ENCODE data around the gene PDIK1L.
"Not testable (repeated sequence)": the region's sequence is repeated elsewhere in the genome, so short reads cannot be mapped to it uniquely, and the experiment has no call there.

PDIK1L gene

GRCh38 chr1:26079960-26080814, 31.4 kb upstream of the PDIK1L start:
- Histone ChIP-seq H3K27me3 (ENCODE audit: low read depth) (peaks cover 2% of the 10 kb centered on the region; the same call in 1 of the 2 replicates), H3K9me3 (no peaks in the 10 kb centered on the region), H3K4me3 (no peak overlapping the region), H3K36me3 (replicated peaks) (no peaks in the 10 kb centered on the region), H3K4me1 (no peaks in the 10 kb centered on the region)
- in situ Hi-C loops (cut with MboI; ENCODE audit: low sequenced_read_pairs): no loop called here
- DNase-seq (ENCODE audit: low spot score in 2 of 2): no peak

GRCh38 chr1:26081267-26082019, 30.2 kb upstream of the PDIK1L start:
- no peaks in the 10 kb centered on the region for H3K36me3 ChIP-seq (replicated peaks)
- H3K27me3 ChIP-seq (ENCODE audit: low read depth): peaks cover 2% of the 10 kb centered on the region; the same call in 1 of the 2 replicates
- H3K9me3 ChIP-seq: no peaks in the 10 kb centered on the region
- in situ Hi-C loops (cut with MboI; ENCODE audit: low sequenced_read_pairs): no loop called here
- H3K4me1 ChIP-seq: no peaks in the 10 kb centered on the region
- DNase-seq (ENCODE audit: low spot score in 2 of 2): no peak
- no peak overlapping the region for H3K4me3 ChIP-seq

DNA sequence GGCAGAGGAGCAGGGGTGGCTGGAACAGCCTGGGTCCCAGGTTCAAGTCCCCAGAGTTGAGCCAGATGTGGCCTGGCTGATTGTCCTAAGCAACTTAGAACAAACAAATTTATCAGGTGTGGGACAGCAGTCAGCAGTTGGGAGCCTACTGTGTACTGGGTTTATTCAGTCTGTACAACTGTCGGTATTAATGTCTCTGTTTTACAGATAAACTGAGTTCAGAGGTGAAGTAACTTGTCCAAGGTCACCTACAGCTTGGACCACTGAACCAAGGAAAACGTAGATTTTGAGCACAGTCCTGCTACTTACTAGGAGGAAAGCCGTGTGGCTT, 29.6 kb upstream of the PDIK1L start:
- no peak overlapping the region for H3K4me3 ChIP-seq
- DNase-seq (ENCODE audit: low spot score in 2 of 2): no peak
- no peaks in the 10 kb centered on the region for H3K4me1 ChIP-seq
- no peaks in the 10 kb centered on the region for H3K9me3 ChIP-seq
- no peaks in the 10 kb centered on the region for H3K36me3 ChIP-seq (replicated peaks)
- in situ Hi-C loops (cut with MboI; ENCODE audit: low sequenced_read_pairs): no loop called here
- H3K27me3 ChIP-seq (ENCODE audit: low read depth): peaks cover 2% of the 10 kb centered on the region; the same call in 1 of the 2 replicates

GRCh38 chr1:26083208-26083607, 28.4 kb upstream of the PDIK1L start:
- H3K27me3 ChIP-seq (ENCODE audit: low read depth): peaks cover 2% of the 10 kb centered on the region; the same call in 1 of the 2 replicates
- no peak for DNase-seq (ENCODE audit: low spot score in 2 of 2)
- in situ Hi-C loops (cut with MboI; ENCODE audit: low sequenced_read_pairs): no loop called here
- H3K36me3 ChIP-seq (replicated peaks): no peaks in the 10 kb centered on the region
- H3K9me3 ChIP-seq: no peaks in the 10 kb centered on the region
- no peaks in the 10 kb centered on the region for H3K4me1 ChIP-seq
- H3K4me3 ChIP-seq: no peak overlapping the region

DNA sequence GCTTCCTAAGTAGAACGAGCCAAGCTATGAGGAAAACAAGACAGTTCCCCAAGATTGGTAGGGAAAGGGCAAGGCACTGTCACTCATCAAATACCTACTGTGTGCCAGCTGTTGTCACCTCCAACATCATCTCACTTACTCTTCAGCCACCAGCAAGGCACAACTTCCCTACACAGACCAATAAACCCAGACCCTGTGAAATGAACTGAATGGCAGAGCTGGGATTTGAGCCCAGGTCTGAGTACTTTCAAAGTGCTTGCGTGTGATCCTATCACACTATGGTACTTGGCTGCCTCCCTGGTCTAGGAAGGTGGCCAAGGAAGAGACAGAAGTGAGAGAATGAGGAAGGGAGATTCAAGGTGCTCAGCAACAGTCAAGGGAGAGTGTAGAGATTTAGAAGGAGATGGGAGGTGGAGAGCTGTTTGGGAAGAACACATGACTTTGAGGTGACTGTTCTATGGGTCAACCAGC, 27.5 kb upstream of the PDIK1L start:
- H3K4me1 ChIP-seq: no peaks in the 10 kb centered on the region
- H3K9me3 ChIP-seq: no peaks in the 10 kb centered on the region
- in situ Hi-C loops (cut with MboI; ENCODE audit: low sequenced_read_pairs): no loop called here
- H3K4me3 ChIP-seq: no peak overlapping the region
- no peaks in the 10 kb centered on the region for H3K36me3 ChIP-seq (replicated peaks)
- DNase-seq (ENCODE audit: low spot score in 2 of 2): no peak
- peaks cover 2% of the 10 kb centered on the region; the same call in 1 of the 2 replicates for H3K27me3 ChIP-seq (ENCODE audit: low read depth)

- no peak for DNase-seq (ENCODE audit: low spot score in 2 of 2)
- no peak overlapping the region for H3K4me3 ChIP-seq
- H3K27me3 ChIP-seq (ENCODE audit: low read depth): peaks cover 2% of the 10 kb centered on the region; the same call in 1 of the 2 replicates
- no peaks in the 10 kb centered on the region for H3K9me3 ChIP-seq
- H3K4me1 ChIP-seq: no peaks in the 10 kb centered on the region
- in situ Hi-C loops (cut with MboI; ENCODE audit: low sequenced_read_pairs): no loop called here
- no peaks in the 10 kb centered on the region for H3K36me3 ChIP-seq (replicated peaks)
Measured at GRCh38 chr1:26084844-26085243, 26.8 kb upstream of the PDIK1L start.

DNA sequence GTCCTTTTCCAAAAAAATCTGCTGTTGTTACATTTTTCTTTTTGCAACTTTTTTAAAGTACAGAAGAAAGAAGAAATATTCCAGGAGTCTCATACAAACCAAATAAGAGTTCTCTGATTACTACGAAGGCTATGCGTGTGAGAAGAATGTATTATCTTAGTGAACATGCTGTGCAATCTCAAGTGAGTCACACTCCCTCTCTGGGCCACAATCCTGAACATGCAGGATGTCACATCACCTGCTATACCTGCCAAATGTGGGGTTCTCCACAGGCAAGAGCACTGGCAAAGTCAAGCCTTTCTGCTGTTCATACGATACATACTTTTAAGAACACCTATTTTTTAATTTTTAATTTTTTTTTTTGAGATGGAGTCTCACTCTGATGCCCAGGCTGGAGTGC, 22.5 kb upstream of the PDIK1L start:
- H3K36me3 ChIP-seq (replicated peaks): no peaks in the 10 kb centered on the region
- no peak overlapping the region for H3K4me3 ChIP-seq
- H3K4me1 ChIP-seq: peaks cover 3% of the 10 kb centered on the region; the same call in 1 of the 2 replicates
- no peaks in the 10 kb centered on the region; the same call in 1 of the 2 replicates for H3K9me3 ChIP-seq
- DNase-seq (ENCODE audit: low spot score in 2 of 2): no peak
- in situ Hi-C loops (cut with MboI; ENCODE audit: low sequenced_read_pairs): no loop called here
- H3K27me3 ChIP-seq (ENCODE audit: low read depth): peaks cover 5% of the 10 kb centered on the region

DNA sequence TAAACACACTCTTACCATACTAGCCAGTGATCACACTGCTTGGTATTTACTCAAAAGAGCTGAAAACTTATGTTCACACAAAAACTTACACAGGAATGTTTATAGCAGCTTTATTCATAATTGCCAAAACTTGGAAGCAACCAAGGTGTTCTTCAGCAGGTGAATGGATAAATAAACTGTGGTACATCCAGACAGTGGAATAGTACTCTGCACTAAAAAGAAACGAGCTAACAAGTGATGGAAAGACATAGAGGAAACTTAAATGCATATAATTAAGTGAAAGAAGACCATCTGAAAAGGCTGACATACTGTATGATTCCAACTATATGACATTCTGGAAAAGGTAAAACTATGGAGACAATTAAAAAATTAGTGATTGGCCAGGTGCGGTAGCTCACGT, 20.7 kb upstream of the PDIK1L start:
- H3K27me3 ChIP-seq (ENCODE audit: low read depth): peaks cover 5% of the 10 kb centered on the region
- H3K9me3 ChIP-seq: no peaks in the 10 kb centered on the region; the same call in 1 of the 2 replicates
- H3K4me3 ChIP-seq: no peak overlapping the region
- in situ Hi-C loops (cut with MboI; ENCODE audit: low sequenced_read_pairs): no loop called here
- H3K4me1 ChIP-seq: peaks cover 3% of the 10 kb centered on the region; the same call in 1 of the 2 replicates
- H3K36me3 ChIP-seq (replicated peaks): no peaks in the 10 kb centered on the region
- no peak for DNase-seq (ENCODE audit: low spot score in 2 of 2)

DNA sequence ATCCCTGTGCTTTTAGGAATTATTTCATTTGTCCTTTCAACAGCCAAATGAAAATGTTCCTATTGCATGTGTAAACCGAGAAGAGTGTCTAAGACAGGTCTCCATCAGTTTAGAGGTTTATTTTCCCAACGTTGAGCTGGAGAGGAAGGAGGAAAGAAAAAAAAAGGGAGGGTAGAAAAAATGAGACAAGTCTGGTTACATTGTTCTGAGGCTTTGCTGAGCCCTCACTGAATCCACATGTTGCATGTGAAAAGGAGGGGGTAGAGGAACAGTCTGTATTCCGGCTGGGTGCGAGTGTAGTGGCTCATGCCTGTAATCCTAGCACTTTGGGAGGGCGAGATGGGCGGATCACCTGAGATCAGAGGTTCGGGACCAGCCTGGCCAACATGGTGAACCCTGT, 19.2 kb upstream of the PDIK1L start:
- in situ Hi-C loops (cut with MboI; ENCODE audit: low sequenced_read_pairs): no loop called here
- Histone ChIP-seq H3K4me3 (no peak overlapping the region), H3K4me1 (peaks cover 5% of the 10 kb centered on the region), H3K36me3 (replicated peaks) (no peaks in the 10 kb centered on the region), H3K9me3 (no peaks in the 10 kb centered on the region; the same call in 1 of the 2 replicates), H3K27me3 (ENCODE audit: low read depth) (peaks cover 5% of the 10 kb centered on the region)
- no peak for DNase-seq (ENCODE audit: low spot score in 2 of 2)

DNA sequence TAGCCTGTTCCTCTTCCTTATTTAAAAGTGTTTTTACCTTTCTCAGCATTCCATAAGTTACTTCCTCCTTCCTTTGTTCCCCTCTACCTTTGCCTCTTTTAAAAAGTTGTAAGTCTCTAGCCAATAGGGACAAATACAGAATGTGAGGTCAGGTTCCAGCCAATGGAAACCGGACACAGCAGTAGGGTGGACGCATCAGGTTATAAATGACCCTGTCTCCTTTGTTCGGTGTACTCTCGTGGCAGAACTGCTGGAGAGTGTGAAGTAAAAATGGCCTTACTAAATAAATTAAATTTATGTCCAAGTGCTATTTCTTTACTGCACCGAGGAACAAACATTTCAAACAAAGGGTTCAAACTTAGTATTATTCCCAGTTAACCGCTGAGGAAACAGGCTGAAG, 18.1 kb upstream of the PDIK1L start:
- DNase-seq (ENCODE audit: low spot score in 2 of 2); in situ Hi-C loops (cut with MboI; ENCODE audit: low sequenced_read_pairs): not testable (repeated sequence)
- peaks cover 11% of the 10 kb centered on the region for H3K4me1 ChIP-seq

DNA sequence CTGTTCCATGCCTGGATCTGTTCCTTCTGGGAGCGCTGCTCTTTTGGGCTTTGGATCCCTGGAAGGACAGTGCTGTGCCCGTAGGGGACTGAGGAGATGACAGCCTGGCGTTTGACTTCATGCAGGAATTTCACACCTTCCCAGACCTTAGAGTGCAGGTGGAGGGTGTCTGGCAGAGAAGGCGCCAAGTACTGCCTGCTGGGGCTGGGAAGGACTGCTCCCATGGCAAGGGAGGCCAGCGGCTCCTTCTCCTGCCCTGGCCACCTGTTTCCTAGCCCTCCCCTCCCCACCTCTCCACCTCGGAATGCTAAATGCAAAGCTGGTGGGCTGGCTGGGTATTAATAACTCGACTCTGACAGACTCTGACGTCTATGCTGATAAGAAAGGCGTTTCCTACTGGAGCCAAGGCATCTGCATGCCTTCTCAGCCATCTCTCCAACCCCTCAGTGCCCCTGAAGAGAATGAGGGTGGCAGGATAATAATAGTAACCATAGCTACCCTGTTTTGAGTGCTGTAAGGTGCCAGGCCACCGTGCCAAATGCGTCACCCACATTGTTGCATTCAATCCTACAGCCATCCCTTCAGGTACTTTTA, 17.5 kb upstream of the PDIK1L start:
- H3K9me3 ChIP-seq: no peaks in the 10 kb centered on the region; the same call in 1 of the 2 replicates
- H3K27me3 ChIP-seq (ENCODE audit: low read depth): peaks cover 5% of the 10 kb centered on the region
- H3K4me3 ChIP-seq: no peak overlapping the region
- H3K36me3 ChIP-seq (replicated peaks): no peaks in the 10 kb centered on the region
- peaks cover 11% of the 10 kb centered on the region for H3K4me1 ChIP-seq
- in situ Hi-C loops (cut with MboI; ENCODE audit: low sequenced_read_pairs): no loop called here
- no peak for DNase-seq (ENCODE audit: low spot score in 2 of 2)

More for the DNA sequence above, 18.1 kb upstream of the PDIK1L start:
- H3K27me3 ChIP-seq (ENCODE audit: low read depth); H3K4me3 ChIP-seq; H3K36me3 ChIP-seq (replicated peaks); H3K9me3 ChIP-seq: not testable (repeated sequence)

DNA sequence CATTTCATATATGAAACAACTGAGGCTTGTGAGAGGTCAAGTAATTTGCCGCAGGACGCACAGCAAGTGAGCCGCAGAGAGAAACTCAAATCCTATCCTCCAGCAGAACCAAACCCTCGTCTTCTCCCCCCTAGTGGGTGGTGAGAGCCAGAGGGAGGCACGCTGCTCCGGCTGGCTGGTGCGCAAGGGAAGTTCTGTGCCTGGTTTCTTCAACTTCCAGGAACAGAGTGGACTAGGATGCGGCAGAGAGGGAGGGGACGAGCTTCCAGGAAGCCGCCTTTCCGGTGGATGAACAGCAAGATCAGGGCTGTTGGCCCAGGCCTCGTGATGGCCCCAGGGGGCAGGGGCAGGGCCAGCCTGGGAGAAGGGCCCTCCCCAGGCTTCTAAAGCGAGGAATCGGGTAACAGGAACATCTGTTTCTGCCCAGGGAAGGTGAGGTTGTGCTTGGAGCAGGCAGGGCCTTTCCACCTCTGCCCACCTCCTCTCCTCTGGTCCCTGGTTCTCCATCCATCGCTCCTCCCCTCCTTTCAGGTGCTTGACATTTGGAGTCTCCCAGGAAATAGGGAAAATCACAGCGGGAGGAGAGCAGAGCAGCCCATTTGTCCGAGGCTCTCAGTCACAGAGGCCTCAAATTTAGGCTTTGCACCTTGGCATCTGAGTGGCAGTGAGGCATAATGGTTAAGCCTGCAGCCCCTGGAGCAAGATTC, 16.8 kb upstream of the PDIK1L start:
- peaks cover 5% of the 10 kb centered on the region for H3K27me3 ChIP-seq (ENCODE audit: low read depth)
- no peak for DNase-seq (ENCODE audit: low spot score in 2 of 2)
- H3K9me3 ChIP-seq: no peaks in the 10 kb centered on the region; the same call in 1 of the 2 replicates
- in situ Hi-C loops (cut with MboI; ENCODE audit: low sequenced_read_pairs): no loop called here
- H3K4me1 ChIP-seq: peaks cover 11% of the 10 kb centered on the region
- no peaks in the 10 kb centered on the region for H3K36me3 ChIP-seq (replicated peaks)
- H3K4me3 ChIP-seq: no peak overlapping the region

- Histone ChIP-seq H3K4me1 (peaks cover 11% of the 10 kb centered on the region), H3K9me3 (no peaks in the 10 kb centered on the region; the same call in 1 of the 2 replicates)
Measured at GRCh38 chr1:26096471-26096870, 15.2 kb upstream of the PDIK1L start.

More at GRCh38 chr1:26096471-26096870, 15.2 kb upstream of the PDIK1L start:
- H3K4me3 ChIP-seq: no peak overlapping the region
- H3K36me3 ChIP-seq (replicated peaks): no peaks in the 10 kb centered on the region
- no peak for DNase-seq (ENCODE audit: low spot score in 2 of 2)
- in situ Hi-C loops (cut with MboI; ENCODE audit: low sequenced_read_pairs): no loop called here
- H3K27me3 ChIP-seq (ENCODE audit: low read depth): peaks cover 5% of the 10 kb centered on the region

All from HAP-1 (cell line).